OCI-LY1 (cell line): ENCODE data around the gene VSTM2A.

ENCODE experiments used
- H2AFZ ChIP-seq: fragments of 200-600 bp; sonication (generic), shearing (Covaris generic); 2 replicates; pipeline ENCODE4 v1.6.0; 2014; ENCODE audit warnings: antibody characterized with exemption, mild to moderate bottlenecking, low read length
- H3F3A ChIP-seq: fragments of 200-600 bp; sonication (generic), shearing (Covaris generic); 2 replicates; pipeline ENCODE4 v1.6.0; 2014; ENCODE audit warnings: mild to moderate bottlenecking, antibody characterized with exemption, low read length, moderate library complexity; ENCODE audit not compliant: insufficient read depth
- H3K27ac ChIP-seq: fragments of 200-600 bp; sonication (generic); 2 replicates; pipeline ENCODE4 v1.5.1; 2014; ENCODE audit warnings: low read length, mixed run types, mild to moderate bottlenecking, low read depth; ENCODE audit not compliant: poor library complexity, severe bottlenecking
- H3K27me3 ChIP-seq: fragments of 200-600 bp; sonication (generic); 2 replicates; pipeline ENCODE4 v1.6.0; 2014; ENCODE audit warnings: antibody characterized with exemption, mild to moderate bottlenecking, low read length, moderate library complexity; ENCODE audit not compliant: insufficient read depth
- H3K36me3 ChIP-seq: fragments of 200-600 bp; sonication (generic); 2 replicates; pipeline ENCODE4 v1.6.1; 2014; ENCODE audit warnings: mild to moderate bottlenecking, antibody characterized with exemption, low read length, moderate library complexity, mixed read lengths; ENCODE audit not compliant: insufficient read depth
- H3K4me1 ChIP-seq: fragments of 200-600 bp; sonication (generic); 2 replicates; pipeline ENCODE4 v1.5.1; 2014; ENCODE audit warnings: mild to moderate bottlenecking, low read length, moderate library complexity; ENCODE audit not compliant: insufficient read depth, severe bottlenecking
- H3K4me2 ChIP-seq: fragments of 200-600 bp; sonication (generic), shearing (Covaris generic); 2 replicates; pipeline ENCODE4 v1.6.1; 2014; ENCODE audit warnings: low read length
- H3K4me3 ChIP-seq: fragments of 200-600 bp; sonication (generic); 2 replicates; pipeline ENCODE4 v1.5.1; 2014; ENCODE audit warnings: low read length, low read depth, mild to moderate bottlenecking, mixed read lengths; ENCODE audit not compliant: poor library complexity, severe bottlenecking
- H3K79me2 ChIP-seq: fragments of 200-600 bp; shearing (Covaris generic); 2 replicates; pipeline ENCODE4 v1.6.1; 2016; ENCODE audit warnings: mixed run types, low read length, mixed read lengths; ENCODE audit not compliant: insufficient read depth
- H3K9ac ChIP-seq: fragments of 200-600 bp; sonication (generic), shearing (Covaris generic); 2 replicates; pipeline ENCODE4 v1.6.1; 2014; ENCODE audit warnings: mild to moderate bottlenecking, low read length, mixed read lengths
- H3K9me2 ChIP-seq: fragments of 200-600 bp; sonication (generic), shearing (Covaris generic); 2 replicates; pipeline ENCODE4 v1.6.1; 2014; ENCODE audit warnings: low read depth, mild to moderate bottlenecking, low read length, mixed read lengths
- H3K9me3 ChIP-seq: fragments of 200-600 bp; shearing (Covaris generic); 2 replicates; pipeline ENCODE4 v1.6.1; 2014; ENCODE audit warnings: low read length, mixed read lengths
- H4K20me1 ChIP-seq: fragments of 200-600 bp; sonication (generic), shearing (Covaris generic); 2 replicates; pipeline ENCODE4 v1.6.0; 2016; ENCODE audit warnings: mild to moderate bottlenecking, low read length; ENCODE audit not compliant: insufficient read depth
- EZH2 ChIP-seq: fragments of 200-600 bp; sonication (generic), shearing (Covaris generic); IDR thresholded peaks from 2 replicates; pipeline ENCODE4 v1.8.0; 2017; ENCODE audit warnings: borderline replicate concordance, mixed run types, mild to moderate bottlenecking, antibody characterized with exemption, low read length, moderate library complexity, mixed read lengths
- TF ChIP-seq, protein P1 (sequence below): fragments of 200-600 bp; sonication (generic), shearing (Covaris generic); IDR thresholded peaks from 2 replicates; pipeline ENCODE4 v1.5.1; 2017; ENCODE audit warnings: mild to moderate bottlenecking, antibody characterized with exemption, low read length, moderate library complexity, mixed read lengths

Gene VSTM2A

DNA sequence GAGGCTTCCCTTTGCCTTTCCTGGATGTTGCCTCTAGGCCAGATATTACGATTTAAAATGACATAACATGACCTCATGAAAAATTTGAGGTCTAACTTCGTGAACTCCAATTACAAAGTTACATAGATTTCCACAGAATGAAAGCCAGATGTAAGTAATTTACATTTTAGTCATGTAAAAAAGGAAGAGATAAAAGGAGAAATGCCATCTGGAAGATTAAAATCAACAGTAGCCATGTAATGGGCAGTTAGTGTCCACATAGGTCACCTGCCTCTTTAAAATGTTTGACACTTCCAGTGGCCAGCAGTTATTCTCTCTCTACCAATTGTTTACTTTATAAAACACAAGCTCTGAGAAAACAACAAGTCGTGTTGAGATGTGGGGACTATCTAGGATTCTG is 4.1 kb upstream of the VSTM2A start:
- no peaks in the 10 kb centered on the region for H4K20me1 ChIP-seq
- H3K9me3 ChIP-seq = no peaks in the 10 kb centered on the region
- H3K4me1 ChIP-seq = no peaks in the 10 kb centered on the region
- H3K27ac ChIP-seq = no peak overlapping the region
- no peak overlapping the region for H3K4me2 ChIP-seq
- H3K36me3 ChIP-seq = no peaks in the 10 kb centered on the region
- H3K9me2 ChIP-seq = no peaks in the 10 kb centered on the region; the same call in 1 of the 2 replicates
- no peaks in the 10 kb centered on the region for H3K79me2 ChIP-seq
- no peaks in the 10 kb centered on the region for H3F3A ChIP-seq
- H3K4me3 ChIP-seq = no peak overlapping the region
- H3K27me3 ChIP-seq = no peaks in the 10 kb centered on the region
- H3K9ac ChIP-seq = no peak overlapping the region
- H2AFZ ChIP-seq = no peak overlapping the region
- TF ChIP-seq, protein P1, sequence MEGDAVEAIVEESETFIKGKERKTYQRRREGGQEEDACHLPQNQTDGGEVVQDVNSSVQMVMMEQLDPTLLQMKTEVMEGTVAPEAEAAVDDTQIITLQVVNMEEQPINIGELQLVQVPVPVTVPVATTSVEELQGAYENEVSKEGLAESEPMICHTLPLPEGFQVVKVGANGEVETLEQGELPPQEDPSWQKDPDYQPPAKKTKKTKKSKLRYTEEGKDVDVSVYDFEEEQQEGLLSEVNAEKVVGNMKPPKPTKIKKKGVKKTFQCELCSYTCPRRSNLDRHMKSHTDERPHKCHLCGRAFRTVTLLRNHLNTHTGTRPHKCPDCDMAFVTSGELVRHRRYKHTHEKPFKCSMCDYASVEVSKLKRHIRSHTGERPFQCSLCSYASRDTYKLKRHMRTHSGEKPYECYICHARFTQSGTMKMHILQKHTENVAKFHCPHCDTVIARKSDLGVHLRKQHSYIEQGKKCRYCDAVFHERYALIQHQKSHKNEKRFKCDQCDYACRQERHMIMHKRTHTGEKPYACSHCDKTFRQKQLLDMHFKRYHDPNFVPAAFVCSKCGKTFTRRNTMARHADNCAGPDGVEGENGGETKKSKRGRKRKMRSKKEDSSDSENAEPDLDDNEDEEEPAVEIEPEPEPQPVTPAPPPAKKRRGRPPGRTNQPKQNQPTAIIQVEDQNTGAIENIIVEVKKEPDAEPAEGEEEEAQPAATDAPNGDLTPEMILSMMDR = no peak
- TF ChIP-seq EZH2 = no peak

DNA sequence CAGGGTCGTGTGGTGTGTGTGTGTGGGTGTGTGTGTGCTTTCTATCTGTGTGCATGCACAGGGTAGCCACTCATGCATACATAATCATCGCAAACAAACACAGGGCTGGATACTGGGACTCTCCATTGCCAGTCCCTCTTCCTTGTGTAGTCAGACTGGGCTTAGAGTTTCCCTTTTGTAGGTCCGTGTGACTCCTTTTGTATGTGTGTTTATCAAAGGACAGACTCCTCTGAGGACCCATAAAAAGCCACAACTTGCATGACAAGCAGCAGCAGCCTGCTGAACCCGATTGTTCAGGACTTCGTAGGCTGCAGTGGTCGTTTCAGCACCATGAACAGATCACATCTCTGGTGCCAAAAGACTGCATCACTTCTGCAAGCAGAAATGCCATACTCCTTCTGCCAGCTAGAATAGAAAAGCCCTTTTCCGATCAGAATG is 895 bp downstream of the VSTM2A start:
- Histone ChIP-seq H3K4me3 (no peak overlapping the region), H4K20me1 (no peaks in the 10 kb centered on the region)
- no peak for TF ChIP-seq EZH2
- TF ChIP-seq, protein P1 = no peak

DNA sequence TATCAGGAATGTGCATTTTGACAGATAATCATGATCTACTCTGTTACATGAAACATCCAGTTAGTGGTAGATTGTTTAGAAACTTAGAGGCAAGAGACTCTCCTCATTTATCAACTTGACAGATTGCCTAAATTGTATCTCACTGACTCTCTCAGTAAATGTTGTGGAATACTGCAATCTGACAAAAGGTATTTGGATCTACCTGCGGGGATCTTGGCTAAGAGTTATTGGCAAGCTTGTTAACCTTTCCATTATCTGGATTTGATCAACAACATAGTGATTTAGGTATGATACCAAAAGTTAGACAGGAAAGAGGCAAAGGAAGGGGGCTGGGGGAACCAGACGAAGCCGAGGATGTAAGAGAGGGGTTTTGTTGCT is 2.0 kb downstream of the VSTM2A start:
- Histone ChIP-seq H3K27ac (no peak overlapping the region), H3F3A (no peaks in the 10 kb centered on the region), H3K9ac (no peak overlapping the region), H2AFZ (no peak overlapping the region), H3K36me3 (no peaks in the 10 kb centered on the region), H3K79me2 (no peaks in the 10 kb centered on the region), H3K4me1 (no peaks in the 10 kb centered on the region), H3K4me3 (no peak overlapping the region), H3K9me2 (no peaks in the 10 kb centered on the region), H3K4me2 (no peak overlapping the region), H3K27me3 (no peaks in the 10 kb centered on the region), H3K9me3 (no peaks in the 10 kb centered on the region), H4K20me1 (no peaks in the 10 kb centered on the region)
- TF ChIP-seq, protein P1 = no peak
- no peak for TF ChIP-seq EZH2

More for the DNA sequence above, 895 bp downstream of the VSTM2A start:
- Histone ChIP-seq H3F3A (no peaks in the 10 kb centered on the region), H3K27me3 (no peaks in the 10 kb centered on the region), H3K9me2 (no peaks in the 10 kb centered on the region), H3K27ac (no peak overlapping the region), H3K9ac (no peak overlapping the region), H3K4me2 (no peak overlapping the region), H3K9me3 (no peaks in the 10 kb centered on the region), H3K4me1 (no peaks in the 10 kb centered on the region), H2AFZ (no peak overlapping the region), H3K79me2 (no peaks in the 10 kb centered on the region), H3K36me3 (no peaks in the 10 kb centered on the region)
